WTC11 (cell line): ENCODE results near the gene TASL.

ENCODE experiments used
- ARID4B ChIP-seq: sonication (generic); formaldehyde crosslinking; IDR thresholded peaks from 2 replicates; pipeline ENCODE4 v1.8.0; 2023; ENCODE audit warnings: missing genetic modification reagents, mild to moderate bottlenecking, borderline replicate concordance
- CREB1 ChIP-seq: sonication (generic); formaldehyde crosslinking; IDR thresholded peaks from 2 replicates; pipeline ENCODE4 v1.8.0; 2023; ENCODE audit warnings: mild to moderate bottlenecking, missing genetic modification reagents
- CREM ChIP-seq: sonication (generic); formaldehyde crosslinking; IDR thresholded peaks from 2 replicates; pipeline ENCODE4 v1.8.1; 2022; ENCODE audit warnings: mild to moderate bottlenecking, missing genetic modification reagents, moderate library complexity
- CTCF ChIP-seq: fragments of 200-600 bp; IDR thresholded peaks from 2 replicates; pipeline ENCODE4 v1.8.0; 2022; ENCODE audit warnings: antibody characterized with exemption
- IRF1 ChIP-seq: sonication (generic); formaldehyde crosslinking; IDR thresholded peaks from 2 replicates; pipeline ENCODE4 v1.8.0; 2023; ENCODE audit warnings: missing genetic modification reagents
- JUN ChIP-seq: sonication (generic); formaldehyde crosslinking; IDR thresholded peaks from 2 replicates; pipeline ENCODE4 v1.8.0; 2023; ENCODE audit warnings: mild to moderate bottlenecking, missing genetic modification reagents
- MAX ChIP-seq: sonication (generic); formaldehyde crosslinking; IDR thresholded peaks from 2 replicates; pipeline ENCODE4 v1.8.0; 2022; ENCODE audit warnings: mild to moderate bottlenecking, missing genetic modification reagents
- PRDM15 ChIP-seq: sonication (generic); formaldehyde crosslinking; IDR thresholded peaks from 2 replicates; pipeline ENCODE4 v1.8.0; 2022; ENCODE audit warnings: missing genetic modification reagents
- SMAD4 ChIP-seq: sonication (generic); formaldehyde crosslinking; IDR thresholded peaks from 2 replicates; pipeline ENCODE4 v1.8.0; 2022; ENCODE audit warnings: mild to moderate bottlenecking, missing genetic modification reagents
- SP1 ChIP-seq: sonication (generic); formaldehyde crosslinking; conservative IDR thresholded peaks from 2 replicates; pipeline ENCODE4 v1.8.1; 2022; ENCODE audit warnings: missing genetic modification reagents
- USF1 ChIP-seq: sonication (generic); formaldehyde crosslinking; IDR thresholded peaks from 2 replicates; pipeline ENCODE4 v1.8.0; 2022; ENCODE audit warnings: mild to moderate bottlenecking, missing genetic modification reagents
- USF2 ChIP-seq: sonication (generic); formaldehyde crosslinking; IDR thresholded peaks from 2 replicates; pipeline ENCODE4 v1.8.1; 2023; ENCODE audit warnings: mild to moderate bottlenecking, missing genetic modification reagents, moderate library complexity
- ZBTB43 ChIP-seq: sonication (generic); formaldehyde crosslinking; IDR thresholded peaks from 2 replicates; pipeline ENCODE4 v1.8.1; 2023; ENCODE audit warnings: mild to moderate bottlenecking, missing genetic modification reagents
- ZNF138 ChIP-seq: sonication (generic); formaldehyde crosslinking; conservative IDR thresholded peaks from 2 replicates; pipeline ENCODE4 v1.8.1; 2022; ENCODE audit warnings: mild to moderate bottlenecking, moderate library complexity, missing genetic modification reagents

GRCh38 chrX:30607155-30607554 is 29.6 kb upstream of the TASL start:
- no peak for TF ChIP-seq CTCF
- TF ChIP-seq PRDM15 (CRISPR knock-in tag): no peak
- no peak for TF ChIP-seq ZNF138
- TF ChIP-seq CREB1 (CRISPR knock-in tag): no peak
- no peak for TF ChIP-seq SMAD4
- no peak for TF ChIP-seq IRF1 (CRISPR knock-in tag)
- TF ChIP-seq USF1 (CRISPR knock-in tag): no peak
- no peak for TF ChIP-seq JUN (CRISPR knock-in tag)
- TF ChIP-seq USF2: no peak
- TF ChIP-seq MAX (CRISPR knock-in tag): no peak
- no peak for TF ChIP-seq SP1 (CRISPR knock-in tag)
- no peak for TF ChIP-seq ARID4B
- no peak for TF ChIP-seq CREM (CRISPR knock-in tag)
- no peak for TF ChIP-seq ZBTB43 (CRISPR knock-in tag)
